GM12878 (cell line): Measurements from ENCODE around the gene TECTA. TPM values are rescaled to one million over a fixed set of nuclear protein-coding genes. Genes with fewer than 3 reads are reported as not detected.

Source experiments
- ATAC-seq: fragments of 200-7000 bp; cut with Tn5 transposase; 3 replicates; pipeline ENCODE4 v1.9.1; 2020; ENCODE audit warnings: mild to moderate bottlenecking, moderate library complexity
- BruUV-seq: library from RNA; stranded (reverse); fragments of 400-500 nt; replicated peaks from 2 replicates; lab custom pipeline; 2021; lab: Mats Ljungman, UMichigan
- CTCF ChIA-PET: fragments of 300-600 bp; sonication (Branson Sonifier 250); formaldehyde crosslinking; extraction: SDS; loops from one replicate; lab custom pipeline; 2021; ENCODE audit warnings: inconsistent platforms; lab: Yijun Ruan, JAX
- POLR2A ChIA-PET: fragments of 350-600 bp; formaldehyde crosslinking; extraction: SDS; loops from one replicate; lab custom pipeline; 2021; ENCODE audit warnings: inconsistent platforms; lab: Charles Lee
- RAD21 ChIA-PET: fragments of 300-600 bp; sonication (Branson Sonifier 250); formaldehyde crosslinking; loops from one replicate; lab custom pipeline; 2023; ENCODE audit warnings: antibody characterized with exemption; ENCODE audit not compliant: unreplicated experiment; lab: Charles Lee
- SMC1A ChIA-PET: fragments of 300-600 bp; sonication (Branson Sonifier 250); formaldehyde crosslinking; loops from one replicate; lab custom pipeline; 2023; ENCODE audit not compliant: unreplicated experiment, uncharacterized antibody; lab: Charles Lee
- DNase-seq: peaks from one replicate; pipeline ENCODE4 v3.0.0-alpha.2; 2011; ENCODE audit warnings: low read depth, low spot score
- FAIRE-seq: peaks from 3 replicates; lab custom pipeline; 2011; peaks lifted over from hg19 to GRCh38; lab: Jason Lieb, UNC
- H2AFZ ChIP-seq: 2 replicates; pipeline ENCODE4 v1.6.0; 2011; ENCODE audit warnings: low read depth, low read length, control low read depth; ENCODE audit not compliant: control insufficient read depth
- H3K27ac ChIP-seq: 2 replicates; pipeline ENCODE4 v1.5.1; 2011; ENCODE audit warnings: control low read depth; ENCODE audit not compliant: control insufficient read depth, insufficient read depth
- H3K27me3 ChIP-seq, 2 experiments: replicated peaks in 1 of 2; 2 replicates each; pipeline versions ENCODE4 v1.6.0 to v1.6.1; 2011; ENCODE audit warnings: low read length in 1 of 2; ENCODE audit not compliant: control insufficient read depth in 2 of 2, insufficient read depth in 2 of 2
- H3K36me3 ChIP-seq, 2 experiments: 2 replicates each; pipeline ENCODE4 v1.5.1; 2011; ENCODE audit warnings: low read length in 1 of 2; ENCODE audit not compliant: control insufficient read depth in 2 of 2, insufficient read depth in 2 of 2
- H3K4me1 ChIP-seq: 2 replicates; pipeline ENCODE4 v1.6.1; 2011; ENCODE audit warnings: mild to moderate bottlenecking, low read length, moderate library complexity, mixed read lengths; ENCODE audit not compliant: control insufficient read depth, insufficient read depth
- H3K4me2 ChIP-seq: 2 replicates; pipeline ENCODE4 v1.6.0; 2011; ENCODE audit warnings: control low read depth; ENCODE audit not compliant: control insufficient read depth, insufficient read depth
- H3K4me3 ChIP-seq: fragments of 200-600 bp; sonication (generic); 2 replicates; pipeline ENCODE4 v1.5.1; 2016
- H3K79me2 ChIP-seq: 2 replicates; pipeline ENCODE4 v1.6.0; 2011; ENCODE audit warnings: low read length; ENCODE audit not compliant: control insufficient read depth, insufficient read depth
- H3K9ac ChIP-seq: 2 replicates; pipeline ENCODE4 v1.8.0; 2011; ENCODE audit warnings: low read length, control low read depth, mixed read lengths; ENCODE audit not compliant: control insufficient read depth, insufficient read depth
- H3K9me3 ChIP-seq: replicated peaks from 3 replicates; pipeline ENCODE4 v1.5.1; 2011; ENCODE audit warnings: mild to moderate bottlenecking, low read length; ENCODE audit not compliant: control insufficient read depth, insufficient read depth
- H4K20me1 ChIP-seq: 2 replicates; pipeline ENCODE4 v1.6.0; 2011; ENCODE audit not compliant: control insufficient read depth, insufficient read depth
- BMI1 ChIP-seq: fragments of 450-650 bp; IDR thresholded peaks from 2 replicates; pipeline ENCODE4 v1.6.1; 2016; ENCODE audit warnings: mild to moderate bottlenecking, moderate library complexity, borderline replicate concordance
- CBX5 ChIP-seq: sonication (generic); IDR thresholded peaks from 2 replicates; pipeline ENCODE4 v1.6.1; 2016; ENCODE audit warnings: low read depth, moderate library complexity, mild to moderate bottlenecking, inconsistent platforms
- DPF2 ChIP-seq: fragments of 450-650 bp; IDR thresholded peaks from 2 replicates; pipeline ENCODE4 v1.6.1; 2017; ENCODE audit warnings: mild to moderate bottlenecking
- EGR1 ChIP-seq, 2 experiments: IDR thresholded peaks; 1 replicate in 1 of 2; 2 replicates in 1 of 2; pipeline ENCODE4 v1.6.1; 2011 to 2012; ENCODE audit warnings: low read depth in 2 of 2, low read length in 2 of 2, borderline replicate concordance in 1 of 2, mild to moderate bottlenecking in 1 of 2, moderate library complexity in 1 of 2
- IRF4 ChIP-seq: IDR thresholded peaks from 2 replicates; pipeline ENCODE4 v1.6.1; 2011; ENCODE audit warnings: low read depth, low read length
- JUNB ChIP-seq: IDR thresholded peaks from 2 replicates; pipeline ENCODE4 v1.6.1; 2016; ENCODE audit warnings: antibody characterized with exemption, mild to moderate bottlenecking
- NR2F1 ChIP-seq: fragments of 450-650 bp; conservative IDR thresholded peaks from 2 replicates; pipeline ENCODE4 v1.6.1; 2017; ENCODE audit warnings: mild to moderate bottlenecking
- RAD21 ChIP-seq: IDR thresholded peaks from 2 replicates; pipeline ENCODE4 v1.6.1; 2011; ENCODE audit warnings: mild to moderate bottlenecking, low read depth, low read length, moderate library complexity; ENCODE audit not compliant: insufficient read depth
- RFX5 ChIP-seq: IDR thresholded peaks from 2 replicates; pipeline ENCODE4 v1.6.1; 2011; ENCODE audit warnings: low read depth, low read length, improper control_type of control experiment
- SREBF1 ChIP-seq: IDR thresholded peaks from 2 replicates; pipeline ENCODE4 v1.6.1; 2012; ENCODE audit warnings: mild to moderate bottlenecking, low read length
- TARDBP ChIP-seq: IDR thresholded peaks from 2 replicates; pipeline ENCODE4 v1.6.1; 2016; ENCODE audit warnings: borderline replicate concordance
- ZBTB11 ChIP-seq: fragments of 450-650 bp; formaldehyde crosslinking; IDR thresholded peaks from 2 replicates; pipeline ENCODE4 v1.5.0; 2022; ENCODE audit warnings: mild to moderate bottlenecking, missing genetic modification characterization
- WGBS: methylation state at CpG from one replicate; pipeline ENCODE4 v1.1.6; 2016; ENCODE audit warnings: low lambda C conversion rate; ENCODE audit not compliant: insufficient replicate concordance, insufficient coverage; ENCODE audit errors: missing lambda C conversion rate; 5-methylcytosine and 5-hydroxymethylcytosine counted together
- in situ Hi-C: fragments of 300-500 bp; cut with MboI; formaldehyde crosslinking; loops from 9 replicates; pipeline ENCODE4 v1.14.3; 2018; ENCODE audit warnings: mixed read lengths
- intact Hi-C: fragments of 100-400 bp; cut with micrococcal nuclease; formaldehyde crosslinking; loops from one replicate; pipeline ENCODE4 v1.14.2; 2022; ENCODE audit not compliant: unreplicated experiment
- polyA plus RNA-seq, 11 experiments: library from polyadenylated mRNA; depleted of rRNA in 4 of 11; unstranded in 6 of 11; stranded (reverse) in 5 of 11; fragments of >200 nt; fragmentation: Nextera tagmentation in 4 of 11; fragmentation: Illumina TruSeq in 1 of 11; extraction: Ambion mirVana in 4 of 11; extraction: Trizol in 1 of 11; gene quantifications; 1 replicate in 1 of 11; 2 replicates in 10 of 11; pipeline versions ENCODE4 v1.2.1 to v1.2.3, GENCODE V29; 2011 to 2016; ENCODE audit warnings: inconsistent platforms in 2 of 11, missing spikeins in 2 of 11, low read depth in 1 of 11
- total RNA-seq, 4 experiments: library from RNA; depleted of rRNA in 3 of 4; stranded (reverse); fragments of >200 nt in 3 of 4; fragmentation: Illumina TruSeq in 1 of 4; extraction: Trizol in 1 of 4; gene quantifications; 2 replicates each; pipeline versions ENCODE4 v1.2.1 to v1.2.3, GENCODE V29; 2013 to 2021
- TF ChIP-seq, protein P1 (sequence below), 3 experiments: IDR thresholded peaks in 2 of 3; conservative IDR thresholded peaks in 1 of 3; 2 replicates each; pipeline ENCODE4 v1.5.1; 2011; ENCODE audit warnings: low read depth in 3 of 3, low read length in 3 of 3, mild to moderate bottlenecking in 3 of 3, control low read depth in 2 of 3, moderate library complexity in 2 of 3, inconsistent platforms in 1 of 3, mixed read lengths in 1 of 3; ENCODE audit not compliant: control insufficient read depth in 2 of 3, insufficient read depth in 1 of 3; ENCODE audit errors: extremely low read depth in 1 of 3
- TF ChIP-seq, protein P2 (sequence below): IDR thresholded peaks from 2 replicates; pipeline ENCODE4 v1.6.1; 2012; ENCODE audit warnings: improper control_type of control experiment, low read depth, low read length; ENCODE audit not compliant: insufficient replicate concordance

Gene TECTA
- total and polyA plus RNA-seq, 10 of the 15 experiments (the other 5 are each of a cell fraction or from before 2014, with no cell fraction given) = under 0.01 to 0.14 (median 0.05) TPM; not detected in 1

DNA sequence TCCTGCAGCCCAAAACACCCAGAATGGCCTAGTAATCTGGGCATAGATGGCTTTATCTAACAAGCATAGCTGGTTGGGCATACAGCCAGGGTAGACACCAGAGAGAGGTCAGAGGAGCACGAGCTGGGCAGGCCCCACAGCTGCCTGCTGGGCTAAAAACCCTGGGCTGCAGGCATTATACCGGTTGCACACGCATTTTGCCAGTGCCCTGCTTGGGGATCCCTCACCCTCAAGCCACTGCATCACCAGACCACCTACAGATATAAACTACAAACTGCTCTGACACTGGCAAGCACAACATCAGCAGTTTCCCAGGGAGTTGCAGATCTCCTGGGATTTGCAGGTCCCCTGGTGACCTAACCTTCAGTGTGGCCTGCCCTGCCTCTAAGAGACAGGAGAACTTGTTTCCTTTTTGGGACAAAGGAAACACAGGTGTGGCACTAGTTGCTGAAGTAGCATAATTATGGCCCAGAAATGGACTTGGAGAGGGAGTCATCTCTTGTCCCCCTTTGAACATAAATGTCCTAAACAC lies 112.4 kb downstream of the TECTA start:
- POLR2A ChIA-PET = no interaction called here
- no peak overlapping the region for H2AFZ ChIP-seq
- WGBS = 62% methylated on average over 3 of the region's 3 CpGs
- CTCF ChIA-PET = interaction anchor here (1.0 kb wide), 2 partner anchors 19 to 30 kb away, joined by 3 to 4 read pairs; no protein-coding TSS in a partner anchor
- FAIRE-seq (no peak), DNase-seq (no peak), ATAC-seq (no peak)
- RAD21 ChIA-PET = interaction anchor here (0.5 kb wide), 1 partner anchor 18 kb away, joined by 3 read pairs; no protein-coding TSS in a partner anchor
- H3K36me3 ChIP-seq = no peaks in the 10 kb centered on the region
- H3K4me2 ChIP-seq = no peak overlapping the region
- no peaks in the 10 kb centered on the region for H3K79me2 ChIP-seq
- SMC1A ChIA-PET = no interaction called here
- in situ Hi-C loops (no loop called here), intact Hi-C loops (no loop called here)
- no peaks in the 10 kb centered on the region for H4K20me1 ChIP-seq
- H3K9ac ChIP-seq = no peak overlapping the region
- no peak overlapping the region for H3K4me3 ChIP-seq
- no TSS peak for BruUV-seq
- no peaks in the 10 kb centered on the region; the same call in 1 of the 2 replicates for H3K4me1 ChIP-seq
- no peaks in the 10 kb centered on the region; the same call in 2 of the 3 replicates for H3K9me3 ChIP-seq
- no peak overlapping the region for H3K27ac ChIP-seq
- peaks cover 0 to 3% of the 10 kb centered on the region in 2 experiments; a peak in 1 of 4 replicates for H3K27me3 ChIP-seq
- TF ChIP-seq JUNB (no peak), ZBTB11 (no peak), RFX5 (no peak), SREBF1 (no peak), DPF2 (no peak), RAD21 (no peak), BMI1 (no peak), CBX5 (no peak), TARDBP (no peak), IRF4 (no peak), EGR1 (IDR thresholded peaks at IDR 0.05; ENCODE audit: borderline replicate concordance in 1 of 2, low read depth in 2 of 2, low read length in 2 of 2) (no peak), NR2F1 (no peak)
- TF ChIP-seq, protein P1, sequence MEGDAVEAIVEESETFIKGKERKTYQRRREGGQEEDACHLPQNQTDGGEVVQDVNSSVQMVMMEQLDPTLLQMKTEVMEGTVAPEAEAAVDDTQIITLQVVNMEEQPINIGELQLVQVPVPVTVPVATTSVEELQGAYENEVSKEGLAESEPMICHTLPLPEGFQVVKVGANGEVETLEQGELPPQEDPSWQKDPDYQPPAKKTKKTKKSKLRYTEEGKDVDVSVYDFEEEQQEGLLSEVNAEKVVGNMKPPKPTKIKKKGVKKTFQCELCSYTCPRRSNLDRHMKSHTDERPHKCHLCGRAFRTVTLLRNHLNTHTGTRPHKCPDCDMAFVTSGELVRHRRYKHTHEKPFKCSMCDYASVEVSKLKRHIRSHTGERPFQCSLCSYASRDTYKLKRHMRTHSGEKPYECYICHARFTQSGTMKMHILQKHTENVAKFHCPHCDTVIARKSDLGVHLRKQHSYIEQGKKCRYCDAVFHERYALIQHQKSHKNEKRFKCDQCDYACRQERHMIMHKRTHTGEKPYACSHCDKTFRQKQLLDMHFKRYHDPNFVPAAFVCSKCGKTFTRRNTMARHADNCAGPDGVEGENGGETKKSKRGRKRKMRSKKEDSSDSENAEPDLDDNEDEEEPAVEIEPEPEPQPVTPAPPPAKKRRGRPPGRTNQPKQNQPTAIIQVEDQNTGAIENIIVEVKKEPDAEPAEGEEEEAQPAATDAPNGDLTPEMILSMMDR (IDR thresholded peaks at IDR 0.05 in 2 of 3, conservative IDR thresholded peaks at IDR 0.05 in 1 of 3; ENCODE audit: control insufficient read depth in 2 of 3, extremely low read depth in 1 of 3, insufficient read depth in 1 of 3, low read depth in 3 of 3, low read length in 3 of 3) = no peak
- TF ChIP-seq, protein P2, sequence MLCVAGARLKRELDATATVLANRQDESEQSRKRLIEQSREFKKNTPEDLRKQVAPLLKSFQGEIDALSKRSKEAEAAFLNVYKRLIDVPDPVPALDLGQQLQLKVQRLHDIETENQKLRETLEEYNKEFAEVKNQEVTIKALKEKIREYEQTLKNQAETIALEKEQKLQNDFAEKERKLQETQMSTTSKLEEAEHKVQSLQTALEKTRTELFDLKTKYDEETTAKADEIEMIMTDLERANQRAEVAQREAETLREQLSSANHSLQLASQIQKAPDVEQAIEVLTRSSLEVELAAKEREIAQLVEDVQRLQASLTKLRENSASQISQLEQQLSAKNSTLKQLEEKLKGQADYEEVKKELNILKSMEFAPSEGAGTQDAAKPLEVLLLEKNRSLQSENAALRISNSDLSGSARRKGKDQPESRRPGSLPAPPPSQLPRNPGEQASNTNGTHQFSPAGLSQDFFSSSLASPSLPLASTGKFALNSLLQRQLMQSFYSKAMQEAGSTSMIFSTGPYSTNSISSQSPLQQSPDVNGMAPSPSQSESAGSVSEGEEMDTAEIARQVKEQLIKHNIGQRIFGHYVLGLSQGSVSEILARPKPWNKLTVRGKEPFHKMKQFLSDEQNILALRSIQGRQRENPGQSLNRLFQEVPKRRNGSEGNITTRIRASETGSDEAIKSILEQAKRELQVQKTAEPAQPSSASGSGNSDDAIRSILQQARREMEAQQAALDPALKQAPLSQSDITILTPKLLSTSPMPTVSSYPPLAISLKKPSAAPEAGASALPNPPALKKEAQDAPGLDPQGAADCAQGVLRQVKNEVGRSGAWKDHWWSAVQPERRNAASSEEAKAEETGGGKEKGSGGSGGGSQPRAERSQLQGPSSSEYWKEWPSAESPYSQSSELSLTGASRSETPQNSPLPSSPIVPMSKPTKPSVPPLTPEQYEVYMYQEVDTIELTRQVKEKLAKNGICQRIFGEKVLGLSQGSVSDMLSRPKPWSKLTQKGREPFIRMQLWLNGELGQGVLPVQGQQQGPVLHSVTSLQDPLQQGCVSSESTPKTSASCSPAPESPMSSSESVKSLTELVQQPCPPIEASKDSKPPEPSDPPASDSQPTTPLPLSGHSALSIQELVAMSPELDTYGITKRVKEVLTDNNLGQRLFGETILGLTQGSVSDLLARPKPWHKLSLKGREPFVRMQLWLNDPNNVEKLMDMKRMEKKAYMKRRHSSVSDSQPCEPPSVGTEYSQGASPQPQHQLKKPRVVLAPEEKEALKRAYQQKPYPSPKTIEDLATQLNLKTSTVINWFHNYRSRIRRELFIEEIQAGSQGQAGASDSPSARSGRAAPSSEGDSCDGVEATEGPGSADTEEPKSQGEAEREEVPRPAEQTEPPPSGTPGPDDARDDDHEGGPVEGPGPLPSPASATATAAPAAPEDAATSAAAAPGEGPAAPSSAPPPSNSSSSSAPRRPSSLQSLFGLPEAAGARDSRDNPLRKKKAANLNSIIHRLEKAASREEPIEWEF = no peak
